HG03575 (cell line): ENCODE measurements around the gene TMEM247.

Experiments used
- ATAC-seq: cut with Tn5 transposase; IDR thresholded peaks from one replicate; pipeline ENCODE4 v1.9.1; 2021; ENCODE audit not compliant: unreplicated experiment, insufficient number of reproducible peaks, low FRiP score; ENCODE audit errors: extremely low read depth

The TMEM247 gene

DNA sequence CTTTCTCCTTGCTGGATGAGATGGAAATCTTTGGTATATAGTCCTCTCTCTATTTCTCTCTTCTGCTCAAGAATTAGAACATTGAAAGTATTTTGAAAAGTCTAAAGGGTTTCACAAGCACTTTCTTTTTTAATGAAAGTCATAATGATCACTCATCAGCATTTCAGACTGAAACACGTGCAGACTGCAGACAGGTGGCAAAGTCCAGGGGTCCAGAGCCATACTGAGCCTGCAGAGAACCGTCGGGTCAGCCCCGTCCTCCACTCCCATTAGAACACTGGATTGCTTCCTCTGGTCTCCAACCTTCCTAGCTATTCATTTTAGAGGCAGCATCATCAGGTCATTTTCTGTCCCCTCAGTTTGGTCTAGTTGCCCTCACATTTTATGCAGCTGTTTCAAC, 3.1 kb downstream of the TMEM247 start:
- ATAC-seq = no peak

GRCh38 chr2:46485002-46485401, 5.6 kb downstream of the TMEM247 start:
- no peak for ATAC-seq

DNA sequence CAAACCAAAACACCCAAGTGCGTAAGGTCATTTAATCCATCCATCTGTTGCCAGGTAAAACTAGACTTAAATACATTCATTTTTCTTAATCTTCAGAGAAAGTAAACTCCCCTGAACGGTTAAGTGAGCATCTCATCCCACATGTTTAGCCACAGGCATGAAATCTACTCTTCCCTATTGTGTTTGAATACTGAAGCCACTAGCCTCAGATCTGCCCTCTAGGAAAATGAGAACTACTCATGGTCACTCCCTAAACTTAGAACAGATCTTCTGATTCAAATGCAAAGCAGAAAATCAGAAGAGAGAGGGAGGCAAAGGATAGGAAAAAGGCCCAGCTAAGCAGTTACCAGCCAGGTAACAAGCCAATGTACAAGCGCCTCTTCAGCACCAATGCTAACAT, 7.1 kb downstream of the TMEM247 start:
- ATAC-seq = no peak

- no peak for ATAC-seq
Observed at GRCh38 chr2:46487667-46488335, 8.4 kb downstream of the TMEM247 start.

DNA sequence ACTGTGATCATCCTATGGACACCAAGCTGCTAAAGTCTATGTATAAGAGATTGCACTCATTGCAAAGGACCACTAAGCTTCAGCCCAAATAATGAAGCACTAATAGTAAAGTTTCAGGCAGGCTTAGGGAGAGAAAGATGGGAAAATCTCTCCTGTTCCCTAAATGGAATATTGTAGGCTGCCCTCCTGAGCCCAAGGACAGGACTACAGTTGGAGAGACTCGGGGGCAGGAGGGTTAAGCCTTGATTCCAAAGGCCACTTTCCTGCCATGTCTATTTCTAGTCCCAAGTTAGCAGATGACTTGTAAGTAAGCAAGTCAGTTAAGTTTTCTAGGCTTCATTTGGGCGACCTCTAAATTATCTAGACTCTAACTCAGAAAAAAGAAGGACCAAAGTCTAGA, 9.0 kb downstream of the TMEM247 start:
- ATAC-seq = no peak

- ATAC-seq = no peak
Observed at GRCh38 chr2:46489423-46490174, 10.2 kb downstream of the TMEM247 start.

GRCh38 chr2:46490521-46491141, 11.3 kb downstream of the TMEM247 start:
- no peak for ATAC-seq

DNA sequence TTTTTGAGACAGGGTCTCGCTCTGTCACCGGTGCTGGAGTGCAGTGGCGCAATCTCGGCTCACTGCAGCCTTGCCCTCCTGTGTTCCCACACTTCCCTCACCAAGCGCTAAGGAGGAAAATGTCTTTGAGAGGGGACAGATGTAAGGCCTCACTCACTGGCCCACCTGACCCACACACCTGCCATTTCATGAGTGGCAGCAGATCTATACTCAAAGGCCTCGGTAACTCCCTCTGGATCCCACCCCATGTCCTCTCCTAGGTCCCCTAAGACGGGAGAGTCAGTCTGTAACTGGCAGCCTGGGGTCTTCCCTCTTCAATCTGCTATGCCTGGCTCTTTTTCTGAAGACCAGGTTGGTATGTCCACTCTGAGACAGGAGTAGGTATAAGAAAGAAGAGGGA, 12.9 kb downstream of the TMEM247 start:
- ATAC-seq = no peak

- ATAC-seq = peak; percentile 41
Observed at GRCh38 chr2:46493241-46493970, 14.0 kb downstream of the TMEM247 start.

GRCh38 chr2:46493971-46494250, 14.5 kb downstream of the TMEM247 start:
- ATAC-seq = no peak

DNA sequence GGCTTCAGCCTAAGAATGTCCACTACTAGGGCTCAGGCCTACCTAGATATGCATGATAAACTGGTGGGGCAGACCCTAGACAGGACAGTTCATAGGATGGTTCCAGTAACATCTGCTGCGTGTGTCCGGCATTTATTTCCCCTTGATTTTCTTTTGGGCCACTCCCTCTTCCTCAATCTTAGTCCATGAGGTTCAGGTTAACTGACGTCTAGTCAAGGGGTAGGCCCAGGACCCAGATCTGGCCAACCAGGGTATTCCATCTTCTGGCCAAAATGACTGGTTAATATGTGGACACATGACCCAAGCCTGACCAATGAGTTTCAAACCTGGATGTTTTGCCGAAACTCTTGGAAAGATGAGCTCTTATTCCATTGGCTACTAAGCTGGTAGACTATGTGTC, 15.2 kb downstream of the TMEM247 start:
- ATAC-seq = no peak

DNA sequence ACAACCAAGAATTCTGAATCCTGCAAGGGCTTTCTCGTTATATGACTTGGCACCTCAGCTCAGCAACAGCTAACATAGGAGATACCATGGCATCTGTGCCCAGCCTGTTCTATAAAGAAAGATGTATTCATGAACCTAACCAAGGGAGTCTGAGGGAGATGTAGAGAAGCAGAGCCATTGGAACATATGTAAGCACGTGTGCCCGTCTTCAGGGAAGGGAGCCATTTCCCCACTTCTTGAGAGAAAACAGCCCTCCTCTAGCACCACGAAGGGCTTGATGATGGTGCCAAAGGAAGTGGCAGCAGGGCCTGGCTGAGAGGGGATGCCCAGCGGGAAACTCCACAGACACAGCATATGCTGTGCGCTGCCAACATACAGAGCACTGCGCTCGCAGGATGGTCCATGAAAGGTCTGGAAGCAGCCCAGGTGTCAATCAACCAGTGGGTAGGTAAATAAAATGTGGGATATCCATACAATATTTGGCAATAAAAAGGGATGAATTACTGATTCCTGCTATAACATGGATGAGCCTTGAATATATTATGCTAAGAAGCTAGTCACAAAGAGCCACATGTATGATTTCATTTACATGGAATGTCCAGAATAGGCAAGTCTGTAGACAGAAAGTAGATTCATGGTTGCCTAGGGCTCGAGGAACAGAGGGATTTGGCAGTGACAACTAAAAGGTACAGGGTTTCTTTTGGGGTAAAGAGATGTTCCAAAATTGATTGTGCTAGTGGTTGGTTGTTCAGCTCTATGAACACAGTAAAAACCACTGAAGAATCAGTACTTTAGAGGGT, 16.1 kb downstream of the TMEM247 start:
- no peak for ATAC-seq

GRCh38 chr2:46497766-46498165, 18.4 kb downstream of the TMEM247 start:
- ATAC-seq = no peak

DNA sequence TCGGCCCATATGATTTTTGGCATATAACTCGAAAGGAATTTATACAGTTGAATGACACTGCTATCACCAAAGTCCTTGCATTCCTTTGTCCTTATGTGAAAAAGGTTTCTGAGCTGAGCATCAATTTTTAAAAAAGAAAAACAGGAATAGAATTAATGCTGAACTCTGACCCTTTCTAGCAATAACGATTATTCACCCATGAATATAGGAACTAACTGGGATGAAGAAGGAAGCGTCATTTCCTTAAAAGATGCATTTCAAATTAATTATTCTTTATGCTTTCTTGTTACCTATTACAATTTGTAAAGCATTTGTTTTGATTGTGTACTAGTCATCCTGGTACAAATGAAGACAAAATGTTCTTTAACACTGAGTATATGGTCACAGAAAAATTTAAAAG, 19.3 kb downstream of the TMEM247 start:
- no peak for ATAC-seq

- ATAC-seq = no peak
Observed at GRCh38 chr2:46499392-46499785, 20.0 kb downstream of the TMEM247 start.

DNA sequence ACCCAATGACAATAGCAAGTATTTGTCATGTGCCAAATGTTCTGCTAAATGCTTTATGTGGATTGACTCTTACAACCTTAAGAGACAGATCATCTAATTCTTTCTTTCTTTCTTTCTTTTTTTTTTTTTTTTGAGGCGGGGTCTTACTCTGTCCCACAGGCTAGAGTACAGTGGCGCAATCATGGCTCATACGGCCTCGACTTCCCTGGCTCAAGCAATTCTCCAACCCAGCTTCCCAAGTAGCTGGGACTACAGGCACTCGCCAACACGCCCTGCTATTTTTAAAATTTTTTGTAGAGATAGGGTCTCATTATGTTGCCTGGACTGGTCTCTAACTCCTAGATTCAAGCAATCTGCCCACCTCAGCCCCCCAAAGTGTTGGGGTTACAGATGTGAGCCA, 21.4 kb downstream of the TMEM247 start:
- no peak for ATAC-seq

GRCh38 chr2:46502291-46502885, 23.0 kb downstream of the TMEM247 start:
- no peak for ATAC-seq

DNA sequence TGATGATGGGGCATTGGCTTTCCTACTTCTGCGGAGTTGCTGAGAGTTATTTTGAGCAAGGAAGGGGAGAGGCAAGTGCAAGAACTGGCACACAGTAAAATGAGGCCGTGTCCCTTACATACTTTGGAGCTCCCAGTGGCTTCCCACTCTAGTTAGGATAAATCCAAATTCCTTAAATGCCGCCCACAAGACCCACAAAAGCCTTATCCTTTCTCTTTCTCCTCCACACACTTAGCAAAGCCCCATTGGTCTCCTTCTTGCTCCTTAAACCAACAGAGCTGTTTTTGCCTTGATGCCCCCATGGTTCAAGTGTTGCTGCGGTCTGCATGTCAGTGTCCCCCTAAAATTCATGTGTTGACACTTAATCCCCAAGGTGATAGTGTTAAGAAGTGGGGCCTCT, 24.3 kb downstream of the TMEM247 start:
- ATAC-seq = no peak

DNA sequence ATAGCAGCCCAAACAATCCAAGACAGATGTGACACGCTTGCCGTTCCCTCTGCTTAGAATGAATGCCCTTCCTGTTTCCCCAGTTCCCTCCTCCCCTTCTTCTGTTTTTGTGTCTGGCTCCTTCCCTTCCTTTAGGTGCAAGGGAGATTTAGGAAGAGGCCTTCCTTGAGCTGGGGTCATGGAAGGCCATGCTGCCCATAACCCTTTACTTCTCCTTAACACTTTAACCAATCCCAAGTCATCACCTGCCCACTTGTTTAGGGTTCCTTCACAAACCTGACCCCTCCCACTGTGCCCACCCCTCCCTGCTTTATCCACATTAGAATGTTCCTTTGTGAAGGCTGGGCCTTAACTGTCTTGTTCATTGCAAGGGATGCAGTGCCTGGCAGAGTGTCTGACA, 24.9 kb downstream of the TMEM247 start:
- ATAC-seq = no peak
